ENCODE data around the gene GP1BB. TPM values are rescaled to one million over a fixed set of nuclear protein-coding genes. Genes with fewer than 3 reads are reported as not detected.

GP1BB gene
- total and polyA plus RNA-seq, 2 of the 4 experiments (the other 2 are of a cell fraction) = 0.18 to 1.5 TPM

GRCh38 chr22:19765477-19766239, 42.3 kb downstream of the GP1BB start (continued):
- no peak for TF ChIP-seq RCOR1 (IDR thresholded peaks at IDR 0.05; ENCODE audit: insufficient replicate concordance, low read length)

- Histone ChIP-seq H3K56ac (ENCODE audit: extremely low read depth, insufficient read depth, low read length) (no peak overlapping the region), H3K14ac (replicated peaks; ENCODE audit: low read depth, low read length) (no peak overlapping the region), H3K4me3 (ENCODE audit: insufficient read depth, low read depth, low read length) (no peak overlapping the region), H3K4me1 (ENCODE audit: control insufficient read depth, insufficient read depth, low read length) (no peaks in the 10 kb centered on the region), H2BK15ac (ENCODE audit: low read depth, low read length) (no peak overlapping the region), H4K5ac (ENCODE audit: low read depth, low read length) (no peak overlapping the region), H3K27me3 (ENCODE audit: control insufficient read depth, insufficient read depth, low read length) (peaks cover 98% of the 10 kb centered on the region), H3K23ac (ENCODE audit: low read depth, low read length) (no peak overlapping the region), H3K9ac (ENCODE audit: low read depth, low read length) (no peak overlapping the region), H3K18ac (ENCODE audit: low read depth, low read length) (no peak overlapping the region), H2AK9ac (replicated peaks; ENCODE audit: low read depth, low read length, poor library complexity) (no peak overlapping the region), H3K9me3 (ENCODE audit: control insufficient read depth, insufficient read depth, low read length) (peaks cover 4% of the 10 kb centered on the region; the same call in 1 of the 2 replicates), H2BK120ac (ENCODE audit: low read depth, low read length) (no peak overlapping the region), H2BK5ac (ENCODE audit: low read depth, low read length, poor library complexity, severe bottlenecking) (no peak overlapping the region), H3K36me3 (ENCODE audit: control insufficient read depth, insufficient read depth, low read length) (no peaks in the 10 kb centered on the region), H3K27ac (ENCODE audit: insufficient read depth, low read length) (no peak overlapping the region), H4K8ac (ENCODE audit: low read depth in 2 of 2, low read length in 2 of 2) (no peak overlapping the region), H2AK5ac (ENCODE audit: low read depth, low read length) (no peak overlapping the region), H2BK20ac (ENCODE audit: low read depth, low read length) (no peak overlapping the region), H3K4ac (ENCODE audit: low read depth, low read length) (no peak overlapping the region), H4K91ac (ENCODE audit: insufficient read depth, low read depth, low read length) (no peak overlapping the region), H4K20me1 (ENCODE audit: insufficient read depth, low read length) (no peaks in the 10 kb centered on the region), H3K9me1 (ENCODE audit: insufficient read depth, low read length) (no peaks in the 10 kb centered on the region), H3K4me2 (ENCODE audit: low read depth, low read length) (no peak overlapping the region), H2AFZ (replicated peaks; ENCODE audit: low read length, poor library complexity) (no peak overlapping the region), H3K79me1 (ENCODE audit: low read depth in 1 of 2, low read length in 2 of 2) (no peaks in the 10 kb centered on the region)
- 0% methylated on average over 26 of the region's 36 CpGs; no CpG with 5 or more reads in 1 of the 2 experiments for WGBS, 2 experiments (ENCODE audit: extremely low coverage in 2 of 2, insufficient read length in 1 of 2)
- BruUV-seq (replicated peaks) = no TSS peak
- POLR2A ChIA-PET (ENCODE audit: unreplicated experiment) = no interaction called here
- DNase-seq (no peak), ATAC-seq (ENCODE audit: low read depth) (peak; percentile 31)
- in situ Hi-C loops (cut with MboI; ENCODE audit: low sequenced_read_pairs) = no loop called here
- intact Hi-C loops (cut with micrococcal nuclease) = no loop called here
- CTCF ChIA-PET = no interaction called here
- dilution Hi-C loops (cut with HindIII; ENCODE audit: low sequenced_read_pairs, unreplicated experiment) = no loop called here
- no peak for TF ChIP-seq NFE2L2 (IDR thresholded peaks at IDR 0.05; ENCODE audit: low read depth, low read length)
- no peak for TF ChIP-seq MAFK (IDR thresholded peaks at IDR 0.05; ENCODE audit: low read depth, low read length)
- TF ChIP-seq CTCF (conservative IDR thresholded peaks at IDR 0.05; ENCODE audit: low read depth, low read length) = no peak
- no peak for TF ChIP-seq SMC3 (IDR thresholded peaks at IDR 0.05; ENCODE audit: low read depth, low read length)
- no peak for TF ChIP-seq RCOR1 (IDR thresholded peaks at IDR 0.05; ENCODE audit: insufficient replicate concordance, low read length)
- no peak for TF ChIP-seq CHD1 (IDR thresholded peaks at IDR 0.05; ENCODE audit: low read depth, low read length)
- TF ChIP-seq BHLHE40 (IDR thresholded peaks at IDR 0.05; ENCODE audit: low read depth, low read length) = no peak
- TF ChIP-seq RAD21 (IDR thresholded peaks at IDR 0.05; ENCODE audit: low read length) = no peak
- TF ChIP-seq USF2 (IDR thresholded peaks at IDR 0.05; ENCODE audit: low read depth, low read length) = no peak
- TF ChIP-seq MXI1 (IDR thresholded peaks at IDR 0.05; ENCODE audit: borderline replicate concordance, low read depth, low read length) = no peak
- TF ChIP-seq MAZ (IDR thresholded peaks at IDR 0.05; ENCODE audit: borderline replicate concordance, low read depth, low read length) = no peak
- no peak for TF ChIP-seq RFX5 (IDR thresholded peaks at IDR 0.05; ENCODE audit: low read depth, low read length)
- no peak for TF ChIP-seq CEBPB (IDR thresholded peaks at IDR 0.05; ENCODE audit: low read depth, low read length)
- TF ChIP-seq FOS (IDR thresholded peaks at IDR 0.05; ENCODE audit: low read depth, low read length) = no peak
Observed at GRCh38 chr22:19766240-19766510, 42.8 kb downstream of the GP1BB start.

All from IMR-90 (cell line).